ENCODE measurements around the gene EXOC5.

EXOC5 gene

GRCh38 chr14:57275023-57275664, 6.4 kb upstream of the EXOC5 start:
- H4K20me1 ChIP-seq (ENCODE audit: control insufficient read depth, insufficient read depth, low read depth, low read length): 0 out of 2 replicates have a peak, but pooled peaks cover 12% of the 10 kb centered on the region
- H3K9me2 ChIP-seq (replicated peaks; ENCODE audit: control insufficient read depth, low read length): no peaks in the 10 kb centered on the region
- no peak overlapping the region for H3K4me3 ChIP-seq (ENCODE audit: low read length)
- H3K27me3 ChIP-seq (ENCODE audit: control insufficient read depth, low read length): no peaks in the 10 kb centered on the region
- H3K4me2 ChIP-seq (ENCODE audit: low read length): no peak overlapping the region
- H3K79me2 ChIP-seq (ENCODE audit: control insufficient read depth, low read length): peaks cover 74% of the 10 kb centered on the region
- H3K36me3 ChIP-seq (ENCODE audit: control insufficient read depth, low read length): peaks cover 65% of the 10 kb centered on the region
- H3F3A ChIP-seq (ENCODE audit: control insufficient read depth, insufficient read depth): no peaks in the 10 kb centered on the region
- no peaks in the 10 kb centered on the region for H3K9me3 ChIP-seq (ENCODE audit: control insufficient read depth, insufficient read depth, low read length)
- peaks cover 27% of the 10 kb centered on the region for H3K4me1 ChIP-seq (ENCODE audit: control insufficient read depth, low read length)
- no peak overlapping the region for H3K27ac ChIP-seq (ENCODE audit: low read depth, low read length)
- TF ChIP-seq EZH2phosphoT487 (IDR thresholded peaks at IDR 0.05; ENCODE audit: borderline replicate concordance, low read length): no peak
- no peak for TF ChIP-seq CTCF (IDR thresholded peaks at IDR 0.05; ENCODE audit: low read depth, low read length, poor library complexity, severe bottlenecking)

- Histone ChIP-seq H3K9me3 (ENCODE audit: control insufficient read depth, insufficient read depth, low read length) (no peaks in the 10 kb centered on the region), H4K20me1 (ENCODE audit: control insufficient read depth, insufficient read depth, low read depth, low read length) (0 out of 2 replicates have a peak, but pooled peaks cover 12% of the 10 kb centered on the region), H3K4me3 (ENCODE audit: low read length) (no peak overlapping the region), H3K36me3 (ENCODE audit: control insufficient read depth, low read length) (peaks cover 60% of the 10 kb centered on the region), H3F3A (ENCODE audit: control insufficient read depth, insufficient read depth) (peaks cover under 1% of the 10 kb centered on the region; the same call in 1 of the 2 replicates), H3K27ac (ENCODE audit: low read depth, low read length) (no peak overlapping the region), H3K27me3 (ENCODE audit: control insufficient read depth, low read length) (no peaks in the 10 kb centered on the region), H3K4me2 (ENCODE audit: low read length) (no peak overlapping the region), H3K4me1 (ENCODE audit: control insufficient read depth, low read length) (peaks cover 29% of the 10 kb centered on the region), H3K9me2 (replicated peaks; ENCODE audit: control insufficient read depth, low read length) (no peaks in the 10 kb centered on the region), H3K79me2 (ENCODE audit: control insufficient read depth, low read length) (peaks cover 80% of the 10 kb centered on the region)
- no peak for TF ChIP-seq EZH2phosphoT487 (IDR thresholded peaks at IDR 0.05; ENCODE audit: borderline replicate concordance, low read length)
- TF ChIP-seq CTCF (IDR thresholded peaks at IDR 0.05; ENCODE audit: low read depth, low read length, poor library complexity, severe bottlenecking): no peak
Measured at GRCh38 chr14:57274551-57274950, 5.8 kb upstream of the EXOC5 start.

- Histone ChIP-seq H3K4me1 (ENCODE audit: control insufficient read depth, low read length) (peaks cover 22% of the 10 kb centered on the region), H3K9me3 (ENCODE audit: control insufficient read depth, insufficient read depth, low read length) (no peaks in the 10 kb centered on the region), H3F3A (ENCODE audit: control insufficient read depth, insufficient read depth) (peaks cover 5% of the 10 kb centered on the region), H4K20me1 (ENCODE audit: control insufficient read depth, insufficient read depth, low read depth, low read length) (0 out of 2 replicates have a peak, but pooled peaks cover 12% of the 10 kb centered on the region), H3K79me2 (ENCODE audit: control insufficient read depth, low read length) (peaks cover 89% of the 10 kb centered on the region), H3K4me2 (ENCODE audit: low read length) (no peak overlapping the region), H3K4me3 (ENCODE audit: low read length) (no peak overlapping the region), H3K9me2 (replicated peaks; ENCODE audit: control insufficient read depth, low read length) (no peaks in the 10 kb centered on the region), H3K36me3 (ENCODE audit: control insufficient read depth, low read length) (peaks cover 63% of the 10 kb centered on the region), H3K27me3 (ENCODE audit: control insufficient read depth, low read length) (no peaks in the 10 kb centered on the region), H3K27ac (ENCODE audit: low read depth, low read length) (no peak overlapping the region)
- TF ChIP-seq EZH2phosphoT487 (IDR thresholded peaks at IDR 0.05; ENCODE audit: borderline replicate concordance, low read length) (no peak), CTCF (IDR thresholded peaks at IDR 0.05; ENCODE audit: low read depth, low read length, poor library complexity, severe bottlenecking) (no peak)
Measured at GRCh38 chr14:57273236-57273635, 4.5 kb upstream of the EXOC5 start.
